Fibroblast of lung (primary cell): ENCODE results near the gene PLEKHG1.

Experiments
- CTCF ChIP-seq, 2 donors: IDR thresholded peaks in 1 of 2; conservative IDR thresholded peaks in 1 of 2; 1 replicate in 1 of 2; 2 replicates in 1 of 2; pipeline ENCODE4 v1.5.1; 2011 to 2012; ENCODE audit warnings: low read length in 2 of 2, control low read depth in 1 of 2, inconsistent platforms in 1 of 2, low read depth in 1 of 2, mild to moderate bottlenecking in 1 of 2
- EZH2 ChIP-seq: IDR thresholded peaks from 2 replicates; pipeline ENCODE4 v1.5.1; 2012; ENCODE audit warnings: low read length, control low read depth, mild to moderate bottlenecking; ENCODE audit errors: missing control alignments

- no peak for TF ChIP-seq CTCF (conservative IDR thresholded peaks at IDR 0.05 in 1 of 2, IDR thresholded peaks at IDR 0.05 in 1 of 2; ENCODE audit: low read depth in 1 of 2, low read length in 2 of 2)
- TF ChIP-seq EZH2 = no peak
These were observed 23.5 kb downstream of the PLEKHG1 start for GRCh38 chr6:150622941-150623874.
